Measurements from ENCODE around the gene ANO1.

ANO1 gene

GRCh38 chr11:70115778-70116177 lies 37.7 kb downstream of the ANO1 start:
- no peak for DNase-seq (ENCODE audit: low read depth in 2 of 2)

GRCh38 chr11:70116386-70117065 lies 38.4 kb downstream of the ANO1 start:
- no peak for DNase-seq (ENCODE audit: low read depth in 2 of 2)

- DNase-seq (ENCODE audit: low read depth in 2 of 2), result no peak
These were observed 39.5 kb downstream of the ANO1 start for GRCh38 chr11:70117567-70118145.

GRCh38 chr11:70118642-70119041 lies 40.5 kb downstream of the ANO1 start:
- no peak for DNase-seq (ENCODE audit: low read depth in 2 of 2)

- DNase-seq (ENCODE audit: low read depth in 2 of 2), result no peak
These were observed 41.4 kb downstream of the ANO1 start for GRCh38 chr11:70119502-70119901.

GRCh38 chr11:70120674-70121073 lies 42.6 kb downstream of the ANO1 start:
- no peak for DNase-seq (ENCODE audit: low read depth in 2 of 2)

- DNase-seq (ENCODE audit: low read depth in 2 of 2), result no peak
These were observed 44.5 kb downstream of the ANO1 start for GRCh38 chr11:70122490-70123198.

- no peak for DNase-seq (ENCODE audit: low read depth in 2 of 2)
These were observed 45.6 kb downstream of the ANO1 start for GRCh38 chr11:70123711-70124110.

GRCh38 chr11:70124321-70125000 lies 46.3 kb downstream of the ANO1 start:
- no peak for DNase-seq (ENCODE audit: low read depth in 2 of 2)

- no peak for DNase-seq (ENCODE audit: low read depth in 2 of 2)
These were observed 48.4 kb downstream of the ANO1 start for GRCh38 chr11:70126494-70126893.

- no peak for DNase-seq (ENCODE audit: low read depth in 2 of 2)
These were observed 49.7 kb downstream of the ANO1 start for GRCh38 chr11:70127653-70128434.

GRCh38 chr11:70128435-70128906 lies 50.4 kb downstream of the ANO1 start:
- DNase-seq (ENCODE audit: low read depth in 2 of 2), result no peak

GRCh38 chr11:70129051-70129592 lies 51.0 kb downstream of the ANO1 start:
- no peak for DNase-seq (ENCODE audit: low read depth in 2 of 2)

- no peak for DNase-seq (ENCODE audit: low read depth in 2 of 2)
These were observed 52.5 kb downstream of the ANO1 start for GRCh38 chr11:70130636-70131035.

GRCh38 chr11:70131606-70132190 lies 53.6 kb downstream of the ANO1 start:
- no peak for DNase-seq (ENCODE audit: low read depth in 2 of 2)

GRCh38 chr11:70132641-70133040 lies 54.5 kb downstream of the ANO1 start:
- DNase-seq (ENCODE audit: low read depth in 2 of 2), result no peak

GRCh38 chr11:70133771-70134335 lies 55.7 kb downstream of the ANO1 start:
- no peak for DNase-seq (ENCODE audit: low read depth in 2 of 2)

GRCh38 chr11:70134490-70134889 lies 56.4 kb downstream of the ANO1 start:
- DNase-seq (ENCODE audit: low read depth in 2 of 2), result no peak

- no peak for DNase-seq (ENCODE audit: low read depth in 2 of 2)
These were observed 57.0 kb downstream of the ANO1 start for GRCh38 chr11:70135142-70135541.

GRCh38 chr11:70135625-70136059 lies 57.5 kb downstream of the ANO1 start:
- no peak for DNase-seq (ENCODE audit: low read depth in 2 of 2)

GRCh38 chr11:70137383-70137782 lies 59.3 kb downstream of the ANO1 start:
- no peak for DNase-seq (ENCODE audit: low read depth in 2 of 2)

All from stimulated activated CD4-positive, alpha-beta T cell treated with anti-CD3 and anti-CD28 coated beads, Interleukin-4, amount 100 ng/mL, for 48 hours (primary cell).